Ishikawa (cell line): Measurements from ENCODE around the gene MLANA.

ENCODE experiments used
- CEBPB ChIP-seq: IDR thresholded peaks from 2 replicates; pipeline ENCODE4 v1.6.1; 2012
- CREB1 ChIP-seq: IDR thresholded peaks from 2 replicates; pipeline ENCODE4 v1.6.1; 2012; ENCODE audit warnings: low read depth
- EGR1 ChIP-seq: IDR thresholded peaks from 2 replicates; pipeline ENCODE4 v1.6.1; 2012
- EP300 ChIP-seq: IDR thresholded peaks from 2 replicates; pipeline ENCODE4 v1.6.1; 2012; ENCODE audit warnings: borderline replicate concordance
- FOXM1 ChIP-seq: IDR thresholded peaks from 2 replicates; pipeline ENCODE4 v1.6.1; 2012; ENCODE audit warnings: low read depth, borderline replicate concordance
- NFIC ChIP-seq: IDR thresholded peaks from 2 replicates; pipeline ENCODE4 v1.6.1; 2012
- RAD21 ChIP-seq: IDR thresholded peaks from 2 replicates; pipeline ENCODE4 v1.6.1; 2012; ENCODE audit warnings: low read depth
- TCF12 ChIP-seq: IDR thresholded peaks from 2 replicates; pipeline ENCODE4 v1.6.1; 2012; ENCODE audit warnings: low read depth
- TEAD4 ChIP-seq: IDR thresholded peaks from 2 replicates; pipeline ENCODE4 v1.6.1; 2012
- YY1 ChIP-seq: IDR thresholded peaks from 2 replicates; pipeline ENCODE4 v1.6.1; 2012; ENCODE audit warnings: low read depth
- TF ChIP-seq, protein P1 (sequence below): IDR thresholded peaks from 2 replicates; pipeline ENCODE4 v1.6.1; 2012
- TF ChIP-seq, protein P2 (sequence below): IDR thresholded peaks from 2 replicates; pipeline ENCODE4 v1.6.1; 2012; ENCODE audit warnings: low read depth, mild to moderate bottlenecking
- TF ChIP-seq, protein P3 (sequence below): IDR thresholded peaks from 2 replicates; pipeline ENCODE4 v1.6.1; 2012

DNA sequence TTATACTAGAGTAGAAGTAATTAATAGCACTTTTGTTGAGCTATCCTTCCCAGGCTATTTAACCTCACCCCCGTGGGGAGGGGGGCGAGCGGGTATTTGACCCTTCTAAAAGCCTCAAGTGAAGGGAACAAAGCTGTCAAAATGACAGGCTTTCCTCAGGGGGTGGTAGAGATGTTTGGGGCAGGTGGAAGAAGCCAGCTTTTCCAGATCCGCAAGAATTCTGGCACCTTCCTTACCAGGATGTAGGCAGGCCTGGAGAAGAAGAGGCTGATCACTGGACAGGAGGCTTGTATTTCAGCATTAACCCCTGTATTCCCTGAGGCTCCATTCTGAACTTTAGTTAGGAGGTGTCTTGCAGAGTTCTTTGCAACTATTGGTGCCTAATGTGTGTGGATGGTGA is 26.2 kb upstream of the MLANA start:
- TF ChIP-seq, protein P1, sequence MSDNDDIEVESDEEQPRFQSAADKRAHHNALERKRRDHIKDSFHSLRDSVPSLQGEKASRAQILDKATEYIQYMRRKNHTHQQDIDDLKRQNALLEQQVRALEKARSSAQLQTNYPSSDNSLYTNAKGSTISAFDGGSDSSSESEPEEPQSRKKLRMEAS: no peak
- TF ChIP-seq RAD21 (no peak), FOXM1 (no peak), CEBPB (no peak), EP300 (no peak), NFIC (no peak), CREB1 (no peak), EGR1 (no peak), YY1 (no peak), TCF12 (no peak), TEAD4 (no peak)
- TF ChIP-seq, protein P2, sequence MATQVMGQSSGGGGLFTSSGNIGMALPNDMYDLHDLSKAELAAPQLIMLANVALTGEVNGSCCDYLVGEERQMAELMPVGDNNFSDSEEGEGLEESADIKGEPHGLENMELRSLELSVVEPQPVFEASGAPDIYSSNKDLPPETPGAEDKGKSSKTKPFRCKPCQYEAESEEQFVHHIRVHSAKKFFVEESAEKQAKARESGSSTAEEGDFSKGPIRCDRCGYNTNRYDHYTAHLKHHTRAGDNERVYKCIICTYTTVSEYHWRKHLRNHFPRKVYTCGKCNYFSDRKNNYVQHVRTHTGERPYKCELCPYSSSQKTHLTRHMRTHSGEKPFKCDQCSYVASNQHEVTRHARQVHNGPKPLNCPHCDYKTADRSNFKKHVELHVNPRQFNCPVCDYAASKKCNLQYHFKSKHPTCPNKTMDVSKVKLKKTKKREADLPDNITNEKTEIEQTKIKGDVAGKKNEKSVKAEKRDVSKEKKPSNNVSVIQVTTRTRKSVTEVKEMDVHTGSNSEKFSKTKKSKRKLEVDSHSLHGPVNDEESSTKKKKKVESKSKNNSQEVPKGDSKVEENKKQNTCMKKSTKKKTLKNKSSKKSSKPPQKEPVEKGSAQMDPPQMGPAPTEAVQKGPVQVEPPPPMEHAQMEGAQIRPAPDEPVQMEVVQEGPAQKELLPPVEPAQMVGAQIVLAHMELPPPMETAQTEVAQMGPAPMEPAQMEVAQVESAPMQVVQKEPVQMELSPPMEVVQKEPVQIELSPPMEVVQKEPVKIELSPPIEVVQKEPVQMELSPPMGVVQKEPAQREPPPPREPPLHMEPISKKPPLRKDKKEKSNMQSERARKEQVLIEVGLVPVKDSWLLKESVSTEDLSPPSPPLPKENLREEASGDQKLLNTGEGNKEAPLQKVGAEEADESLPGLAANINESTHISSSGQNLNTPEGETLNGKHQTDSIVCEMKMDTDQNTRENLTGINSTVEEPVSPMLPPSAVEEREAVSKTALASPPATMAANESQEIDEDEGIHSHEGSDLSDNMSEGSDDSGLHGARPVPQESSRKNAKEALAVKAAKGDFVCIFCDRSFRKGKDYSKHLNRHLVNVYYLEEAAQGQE: no peak
- TF ChIP-seq, protein P3, sequence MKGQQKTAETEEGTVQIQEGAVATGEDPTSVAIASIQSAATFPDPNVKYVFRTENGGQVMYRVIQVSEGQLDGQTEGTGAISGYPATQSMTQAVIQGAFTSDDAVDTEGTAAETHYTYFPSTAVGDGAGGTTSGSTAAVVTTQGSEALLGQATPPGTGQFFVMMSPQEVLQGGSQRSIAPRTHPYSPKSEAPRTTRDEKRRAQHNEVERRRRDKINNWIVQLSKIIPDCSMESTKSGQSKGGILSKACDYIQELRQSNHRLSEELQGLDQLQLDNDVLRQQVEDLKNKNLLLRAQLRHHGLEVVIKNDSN: no peak
